ES-I3 (cell line): Measurements from ENCODE around the gene APOBEC3A.

Experiments
- H3K36me3 ChIP-seq: 2 replicates; pipeline ENCODE4 v1.6.1; 2013; ENCODE audit warnings: mild to moderate bottlenecking, low read length, control low read depth, moderate library complexity; ENCODE audit not compliant: insufficient read depth
- H3K4me1 ChIP-seq: 2 replicates; pipeline ENCODE4 v1.6.1; 2013; ENCODE audit warnings: mild to moderate bottlenecking, control low read depth, low read length; ENCODE audit not compliant: insufficient read depth
- H3K9ac ChIP-seq: 2 replicates; pipeline ENCODE4 v1.6.1; 2013; ENCODE audit warnings: low read depth, mild to moderate bottlenecking, low read length, moderate library complexity
- H3K9me3 ChIP-seq: 2 replicates; pipeline ENCODE4 v1.6.1; 2013; ENCODE audit warnings: mild to moderate bottlenecking, low read length, moderate library complexity; ENCODE audit not compliant: control insufficient read depth, insufficient read depth

The APOBEC3A gene

GRCh38 chr22:38957046-38957770 is at the start of gene APOBEC3A:
Gene APOBEC3A, plus strand, starts transcription at chr22:38957609. Its CDS starts 83 bp downstream, at chr22:38957692.
- Histone ChIP-seq H3K4me1 (0 out of 2 replicates have a peak, but pooled peaks cover 4% of the 10 kb centered on the region), H3K9ac (no peak within 1 kb of the TSS), H3K36me3 (no peaks in the 10 kb centered on the region), H3K9me3 (no peaks in the 10 kb centered on the region)

- H3K9ac ChIP-seq, result no peak overlapping the region
- H3K9me3 ChIP-seq, result peaks cover 9% of the 10 kb centered on the region; the same call in 1 of the 2 replicates
- no peaks in the 10 kb centered on the region for H3K36me3 ChIP-seq
- no peaks in the 10 kb centered on the region for H3K4me1 ChIP-seq
These were observed 49.6 kb upstream of the APOBEC3A start for GRCh38 chr22:38907767-38908166.

- Histone ChIP-seq H3K36me3 (no peaks in the 10 kb centered on the region), H3K4me1 (no peaks in the 10 kb centered on the region), H3K9me3 (no peaks in the 10 kb centered on the region), H3K9ac (no peak overlapping the region)
These were observed 46.0 kb upstream of the APOBEC3A start for GRCh38 chr22:38911434-38911833.

DNA sequence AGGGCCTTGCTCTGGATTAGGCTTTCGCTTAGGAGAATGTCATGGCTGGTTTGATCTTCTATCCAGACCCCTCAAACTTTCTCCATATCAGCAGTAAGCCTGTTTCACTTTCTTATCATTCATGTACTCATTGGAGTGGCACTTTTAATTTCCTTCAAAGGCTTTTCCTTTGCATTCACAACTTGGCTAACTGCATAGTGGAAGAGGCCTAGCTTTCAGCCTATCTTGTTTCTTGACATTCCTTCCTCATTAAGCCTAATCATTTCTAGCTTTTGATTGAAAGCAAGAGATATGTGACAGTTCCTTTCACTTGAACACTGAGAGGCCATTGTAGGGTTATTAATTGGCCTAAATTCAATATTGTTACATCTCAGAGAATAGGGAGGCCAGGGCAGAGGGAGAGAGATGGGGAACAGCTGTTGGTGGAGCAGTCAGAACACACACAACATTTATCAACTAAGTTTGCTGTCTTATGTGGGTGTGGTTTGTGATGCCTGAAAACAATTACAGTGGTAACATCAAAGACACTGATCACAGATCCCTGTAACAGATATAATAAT is 37.7 kb upstream of the APOBEC3A start:
- H3K36me3 ChIP-seq, result no peaks in the 10 kb centered on the region
- no peak overlapping the region for H3K9ac ChIP-seq
- 0 out of 2 replicates have a peak, but pooled peaks cover 10% of the 10 kb centered on the region for H3K4me1 ChIP-seq
- H3K9me3 ChIP-seq, result no peaks in the 10 kb centered on the region

DNA sequence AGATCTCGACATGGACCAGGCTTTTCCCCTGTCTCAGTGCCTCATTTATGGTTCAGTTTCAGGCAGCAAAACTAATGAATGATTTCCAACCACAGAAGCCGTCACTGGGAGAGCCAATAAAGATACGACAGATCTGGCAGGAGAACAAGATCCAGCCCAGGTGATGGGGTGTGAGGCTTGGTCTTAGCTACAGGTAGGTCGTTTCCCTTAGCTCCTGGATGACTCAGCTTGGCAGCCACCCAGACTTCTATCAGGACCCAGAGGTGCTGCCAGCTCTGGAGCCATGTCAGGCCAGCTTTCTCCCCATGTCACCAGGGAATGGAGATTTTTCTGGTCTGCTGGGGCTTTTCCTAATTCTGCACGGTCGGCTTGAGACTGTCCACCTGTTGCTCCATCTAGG is 36.3 kb upstream of the APOBEC3A start:
- Histone ChIP-seq H3K4me1 (0 out of 2 replicates have a peak, but pooled peaks cover 10% of the 10 kb centered on the region), H3K9ac (no peak overlapping the region), H3K36me3 (no peaks in the 10 kb centered on the region), H3K9me3 (no peaks in the 10 kb centered on the region)

- no peak overlapping the region for H3K9ac ChIP-seq
- H3K36me3 ChIP-seq, result no peaks in the 10 kb centered on the region
- H3K4me1 ChIP-seq, result 0 out of 2 replicates have a peak, but pooled peaks cover 10% of the 10 kb centered on the region
- H3K9me3 ChIP-seq, result no peaks in the 10 kb centered on the region
These were observed 35.6 kb upstream of the APOBEC3A start for GRCh38 chr22:38921806-38922205.

GRCh38 chr22:38923463-38924346 is 33.7 kb upstream of the APOBEC3A start:
- H3K9me3 ChIP-seq, result no peaks in the 10 kb centered on the region
- 0 out of 2 replicates have a peak, but pooled peaks cover 10% of the 10 kb centered on the region for H3K4me1 ChIP-seq
- no peak overlapping the region for H3K9ac ChIP-seq
- H3K36me3 ChIP-seq, result no peaks in the 10 kb centered on the region

DNA sequence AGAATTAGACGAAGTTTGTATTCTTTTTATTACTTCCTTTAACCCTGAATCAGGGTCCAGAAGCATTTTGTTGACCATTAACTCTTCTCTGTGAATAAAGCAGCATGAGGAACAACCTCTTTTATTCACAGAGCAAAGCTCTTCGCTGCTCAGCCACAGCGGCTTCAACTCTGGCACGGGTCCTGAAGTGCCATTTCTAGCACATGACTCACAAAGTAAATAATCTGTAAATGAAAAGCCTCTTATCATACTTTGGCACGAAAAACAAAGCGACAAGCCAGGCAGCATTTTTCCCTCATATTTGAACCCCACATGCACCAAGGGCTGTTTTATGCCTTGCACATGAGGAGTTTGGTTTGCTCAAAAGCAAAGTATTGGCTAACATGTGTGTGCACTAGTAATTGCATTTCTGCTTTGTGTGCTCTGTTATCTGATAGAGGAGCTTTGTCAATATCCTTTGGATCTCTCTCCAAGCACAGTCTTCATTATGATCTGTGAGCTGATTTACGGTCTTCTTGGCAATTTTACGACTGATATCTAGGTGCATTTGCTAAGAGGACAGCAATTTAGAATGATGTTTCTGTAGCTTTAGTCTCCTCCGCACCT is 33.0 kb upstream of the APOBEC3A start:
- 0 out of 2 replicates have a peak, but pooled peaks cover 10% of the 10 kb centered on the region for H3K4me1 ChIP-seq
- no peak overlapping the region for H3K9ac ChIP-seq
- no peaks in the 10 kb centered on the region for H3K9me3 ChIP-seq
- H3K36me3 ChIP-seq, result no peaks in the 10 kb centered on the region

DNA sequence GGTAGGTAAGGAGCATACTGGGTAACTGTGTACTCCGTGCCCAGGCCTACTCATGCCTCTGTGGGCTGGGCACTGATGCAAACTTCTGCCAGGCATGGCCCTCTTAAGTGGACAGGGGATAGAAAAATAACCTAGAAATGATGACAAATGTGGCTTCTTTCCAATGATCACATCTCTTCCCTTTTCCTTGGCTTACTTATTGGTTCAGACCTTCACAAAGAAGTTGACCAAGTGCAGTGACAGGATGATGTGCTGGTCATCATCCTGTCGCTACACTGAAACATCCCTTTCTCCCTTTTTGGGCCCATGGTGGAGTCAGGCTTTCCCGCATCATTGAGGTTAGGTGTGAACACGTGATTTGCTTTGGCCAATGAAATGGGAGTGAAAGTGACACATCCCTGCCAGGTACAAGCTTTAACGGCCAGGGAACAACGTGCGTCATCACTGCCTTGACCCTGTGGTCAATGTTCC is 31.8 kb upstream of the APOBEC3A start:
- no peaks in the 10 kb centered on the region for H3K36me3 ChIP-seq
- H3K9ac ChIP-seq, result no peak overlapping the region
- H3K4me1 ChIP-seq, result 0 out of 2 replicates have a peak, but pooled peaks cover 10% of the 10 kb centered on the region
- H3K9me3 ChIP-seq, result no peaks in the 10 kb centered on the region

DNA sequence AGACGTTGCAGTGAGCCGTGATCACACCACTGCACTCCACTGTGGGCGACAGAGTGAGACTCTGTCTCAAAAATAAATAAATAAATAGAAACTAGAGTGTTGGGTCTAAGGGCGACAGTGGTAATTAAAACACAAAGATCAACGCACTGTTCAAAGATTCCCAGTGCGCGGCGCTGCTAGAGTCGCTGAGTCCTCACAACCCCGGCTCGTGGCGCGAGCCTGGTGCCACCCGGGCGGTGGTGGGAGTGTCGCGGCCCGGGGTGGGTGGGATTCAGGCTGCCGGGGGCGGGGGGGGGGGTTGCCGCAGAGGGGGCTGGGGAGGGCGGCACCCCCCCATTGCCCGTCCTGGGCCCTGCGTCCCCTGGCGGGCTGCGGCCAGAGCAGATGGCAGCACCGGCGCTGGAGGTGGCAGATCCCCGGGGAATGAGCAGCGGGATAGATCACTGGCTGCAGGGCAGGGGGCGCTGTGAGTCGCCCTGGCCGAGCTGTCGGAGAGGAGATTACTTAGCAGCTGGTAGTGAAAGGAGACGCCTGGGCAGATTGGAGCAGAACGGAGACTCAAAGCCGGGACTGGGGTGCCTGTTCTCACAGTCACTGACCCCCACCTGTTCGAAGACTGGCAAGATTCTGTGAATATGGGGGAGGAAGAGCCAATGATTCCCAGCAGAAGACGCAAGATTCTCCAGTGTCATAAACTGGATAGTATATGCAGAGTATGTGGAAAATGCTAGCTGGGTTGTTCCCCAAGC is 30.2 kb upstream of the APOBEC3A start:
- Histone ChIP-seq H3K9me3 (no peaks in the 10 kb centered on the region), H3K9ac (peak overlapping the region; percentile 26; the same call in 1 of the 2 replicates), H3K36me3 (no peaks in the 10 kb centered on the region), H3K4me1 (0 out of 2 replicates have a peak, but pooled peaks cover 10% of the 10 kb centered on the region)

GRCh38 chr22:38930512-38930911 is 26.9 kb upstream of the APOBEC3A start:
- H3K36me3 ChIP-seq, result no peaks in the 10 kb centered on the region
- no peak overlapping the region for H3K9ac ChIP-seq
- no peaks in the 10 kb centered on the region for H3K4me1 ChIP-seq
- H3K9me3 ChIP-seq, result no peaks in the 10 kb centered on the region

- H3K36me3 ChIP-seq, result no peaks in the 10 kb centered on the region
- H3K4me1 ChIP-seq, result peaks cover 4% of the 10 kb centered on the region; the same call in 1 of the 2 replicates
- no peak overlapping the region for H3K9ac ChIP-seq
- no peaks in the 10 kb centered on the region for H3K9me3 ChIP-seq
These were observed 22.4 kb upstream of the APOBEC3A start for GRCh38 chr22:38935023-38935422.

GRCh38 chr22:38935616-38936015 is 21.8 kb upstream of the APOBEC3A start:
- Histone ChIP-seq H3K9ac (no peak overlapping the region), H3K9me3 (no peaks in the 10 kb centered on the region), H3K36me3 (no peaks in the 10 kb centered on the region), H3K4me1 (peaks cover 4% of the 10 kb centered on the region; the same call in 1 of the 2 replicates)
